Measurements from ENCODE around the gene ADAMTS17.
"Not testable (repeated sequence)": the region's sequence is repeated elsewhere in the genome, so short reads cannot be mapped to it uniquely, and the experiment has no call there.

ADAMTS17 gene

DNA sequence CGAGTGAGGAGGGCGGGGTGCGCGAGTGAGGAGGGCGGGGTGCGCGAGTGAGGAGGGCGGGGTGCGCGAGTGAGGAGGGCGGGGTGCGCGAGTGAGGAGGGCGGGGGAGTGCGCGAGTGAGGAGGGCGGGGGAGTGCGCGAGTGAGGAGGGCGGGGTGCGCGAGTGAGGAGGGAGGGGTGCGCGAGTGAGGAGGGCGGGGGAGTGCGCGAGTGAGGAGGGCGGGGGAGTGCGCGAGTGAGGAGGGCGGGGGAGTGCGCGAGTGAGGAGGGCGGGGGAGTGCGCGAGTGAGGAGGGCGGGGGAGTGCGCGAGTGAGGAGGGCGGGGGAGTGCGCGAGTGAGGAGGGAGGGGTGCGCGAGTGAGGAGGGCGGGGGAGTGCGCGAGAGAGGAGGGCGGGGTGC lies 415.2 kb downstream of the ADAMTS17 start:
- DNase-seq = not testable (repeated sequence)

GRCh38 chr15:99925661-99926461 lies 415.9 kb downstream of the ADAMTS17 start:
- peak; percentile 92 for DNase-seq

- no peak for DNase-seq
These were observed 418.1 kb downstream of the ADAMTS17 start for GRCh38 chr15:99923711-99924110.

Data from activated effector memory CD4-positive, alpha-beta T cell treated with anti-CD3 and anti-CD28 coated beads, Interleukin-2, amount 50 U/mL, for 16 hours (primary cell).